ENCODE data around the gene CACNB2.
"Not testable (repeated sequence)": the region's sequence is repeated elsewhere in the genome, so short reads cannot be mapped to it uniquely, and the experiment has no call there.

Gene CACNB2

GRCh38 chr10:18570386-18570785 lies 430.2 kb downstream of the CACNB2 start:
- DNase-seq (ENCODE audit: low spot score): not testable (repeated sequence)

GRCh38 chr10:18571076-18571475 lies 430.9 kb downstream of the CACNB2 start:
- no peak for DNase-seq (ENCODE audit: low spot score)

GRCh38 chr10:18571780-18572179 lies 431.6 kb downstream of the CACNB2 start:
- no peak for DNase-seq (ENCODE audit: low spot score)

- DNase-seq (ENCODE audit: low spot score): no peak
These were observed 432.8 kb downstream of the CACNB2 start for GRCh38 chr10:18572959-18573561.

GRCh38 chr10:18576586-18576985 lies 436.4 kb downstream of the CACNB2 start:
- no peak for DNase-seq (ENCODE audit: low spot score)

GRCh38 chr10:18577823-18578685 lies 437.8 kb downstream of the CACNB2 start:
- no peak for DNase-seq (ENCODE audit: low spot score)

- DNase-seq (ENCODE audit: low spot score): no peak
These were observed 442.6 kb downstream of the CACNB2 start for GRCh38 chr10:18582803-18583202.

GRCh38 chr10:18583575-18584270 lies 443.5 kb downstream of the CACNB2 start:
- DNase-seq (ENCODE audit: low spot score): no peak

- not testable (repeated sequence) for DNase-seq (ENCODE audit: low spot score)
These were observed 446.4 kb downstream of the CACNB2 start for GRCh38 chr10:18586637-18587036.

GRCh38 chr10:18591141-18591540 lies 450.9 kb downstream of the CACNB2 start:
- DNase-seq (ENCODE audit: low spot score): not testable (repeated sequence)
